IMR-90 (cell line): ENCODE measurements around the gene ADGRD2. TPM values are rescaled to one million over a fixed set of nuclear protein-coding genes. Genes with fewer than 3 reads are reported as not detected.

Experiments used
- ATAC-seq: fragments of 200-7000 bp; cut with Tn5 transposase; 2 replicates; pipeline ENCODE4 v1.9.1; 2020; ENCODE audit warnings: low read depth, mild to moderate bottlenecking, moderate library complexity
- BruUV-seq: library from RNA; stranded (reverse); fragments of 400-500 nt; replicated peaks from 2 replicates; lab custom pipeline; 2021; lab: Mats Ljungman, UMichigan
- CTCF ChIA-PET: fragments of 300-600 bp; formaldehyde crosslinking; extraction: SDS; loops from one replicate; lab custom pipeline; 2021; ENCODE audit warnings: antibody characterized with exemption; lab: Yijun Ruan, JAX
- POLR2A ChIA-PET: fragments of 300-600 bp; sonication (Branson Sonifier 250); formaldehyde crosslinking; loops from one replicate; lab custom pipeline; 2022; ENCODE audit warnings: antibody characterized with exemption; ENCODE audit not compliant: unreplicated experiment; lab: Charles Lee
- DNase-seq: peaks from one replicate; pipeline ENCODE4 v3.0.0; 2013
- H2AFZ ChIP-seq: replicated peaks from 2 replicates; pipeline ENCODE3; 2013; ENCODE audit warnings: low read length, mild to moderate bottlenecking; ENCODE audit not compliant: poor library complexity
- H2AK5ac ChIP-seq: 2 replicates; pipeline ENCODE4 v1.6.1; 2013; ENCODE audit warnings: low read depth, low read length, inconsistent platforms
- H2AK9ac ChIP-seq: replicated peaks from 2 replicates; pipeline ENCODE3; 2013; ENCODE audit warnings: mild to moderate bottlenecking, low read depth, low read length, moderate library complexity; ENCODE audit not compliant: poor library complexity
- H2BK120ac ChIP-seq: 2 replicates; pipeline ENCODE4 v1.6.1; 2013; ENCODE audit warnings: low read depth, low read length, inconsistent platforms
- H2BK15ac ChIP-seq: 3 replicates; pipeline ENCODE4 v1.6.1; 2013; ENCODE audit warnings: low read depth, low read length, inconsistent platforms
- H2BK20ac ChIP-seq: 2 replicates; pipeline ENCODE4 v1.6.1; 2013; ENCODE audit warnings: low read depth, mild to moderate bottlenecking, inconsistent platforms, low read length, moderate library complexity
- H2BK5ac ChIP-seq: 2 replicates; pipeline ENCODE4 v1.6.1; 2013; ENCODE audit warnings: mild to moderate bottlenecking, low read depth, low read length, inconsistent platforms; ENCODE audit not compliant: poor library complexity, severe bottlenecking
- H3K14ac ChIP-seq: replicated peaks from 2 replicates; pipeline ENCODE4 v1.6.1; 2013; ENCODE audit warnings: low read depth, low read length, inconsistent platforms
- H3K18ac ChIP-seq: 2 replicates; pipeline ENCODE4 v1.6.1; 2013; ENCODE audit warnings: low read depth, low read length, control low read depth
- H3K23ac ChIP-seq: 2 replicates; pipeline ENCODE4 v1.6.1; 2013; ENCODE audit warnings: low read depth, low read length, inconsistent platforms
- H3K27ac ChIP-seq: 2 replicates; pipeline ENCODE4 v1.5.1; 2013; ENCODE audit warnings: mild to moderate bottlenecking, control low read depth, low read length; ENCODE audit not compliant: insufficient read depth
- H3K27me3 ChIP-seq: 2 replicates; pipeline ENCODE4 v1.6.1; 2013; ENCODE audit warnings: low read length; ENCODE audit not compliant: control insufficient read depth, insufficient read depth
- H3K36me3 ChIP-seq: 2 replicates; pipeline ENCODE4 v1.6.1; 2013; ENCODE audit warnings: low read length, mixed read lengths; ENCODE audit not compliant: control insufficient read depth, insufficient read depth
- H3K4ac ChIP-seq: 2 replicates; pipeline ENCODE4 v1.6.1; 2013; ENCODE audit warnings: low read depth, low read length, inconsistent platforms
- H3K4me1 ChIP-seq: 2 replicates; pipeline ENCODE4 v1.6.1; 2013; ENCODE audit warnings: low read length, mixed read lengths; ENCODE audit not compliant: control insufficient read depth, insufficient read depth
- H3K4me2 ChIP-seq: 2 replicates; pipeline ENCODE4 v1.6.1; 2013; ENCODE audit warnings: low read depth, mild to moderate bottlenecking, control low read depth, low read length, moderate library complexity
- H3K4me3 ChIP-seq: 2 replicates; pipeline ENCODE4 v1.5.1; 2013; ENCODE audit warnings: low read depth, mild to moderate bottlenecking, control low read depth, low read length, moderate library complexity; ENCODE audit not compliant: insufficient read depth
- H3K56ac ChIP-seq: 2 replicates; pipeline ENCODE4 v1.6.1; 2013; ENCODE audit warnings: low read length, inconsistent platforms; ENCODE audit not compliant: insufficient read depth; ENCODE audit errors: extremely low read depth
- H3K79me1 ChIP-seq, 2 experiments: 2 replicates each; pipeline ENCODE4 v1.6.1; 2013; ENCODE audit warnings: low read length in 2 of 2, inconsistent platforms in 1 of 2, low read depth in 1 of 2
- H3K9ac ChIP-seq: 2 replicates; pipeline ENCODE4 v1.6.1; 2013; ENCODE audit warnings: low read depth, low read length, control low read depth
- H3K9me1 ChIP-seq: 2 replicates; pipeline ENCODE4 v1.6.1; 2013; ENCODE audit warnings: low read length, inconsistent platforms; ENCODE audit not compliant: insufficient read depth
- H3K9me3 ChIP-seq: 2 replicates; pipeline ENCODE4 v1.6.1; 2013; ENCODE audit warnings: low read length; ENCODE audit not compliant: control insufficient read depth, insufficient read depth
- H4K20me1 ChIP-seq: 2 replicates; pipeline ENCODE4 v1.6.1; 2013; ENCODE audit warnings: low read length, inconsistent platforms; ENCODE audit not compliant: insufficient read depth
- H4K5ac ChIP-seq: 2 replicates; pipeline ENCODE4 v1.6.1; 2013; ENCODE audit warnings: mild to moderate bottlenecking, low read depth, low read length, control low read depth
- H4K8ac ChIP-seq, 2 experiments: 2 replicates each; pipeline ENCODE4 v1.6.1; 2013; ENCODE audit warnings: low read depth in 2 of 2, low read length in 2 of 2, control low read depth in 1 of 2, inconsistent platforms in 1 of 2
- H4K91ac ChIP-seq: 2 replicates; pipeline ENCODE4 v1.6.1; 2013; ENCODE audit warnings: low read depth, low read length, inconsistent platforms; ENCODE audit not compliant: insufficient read depth
- BHLHE40 ChIP-seq: fragments of 150-350 bp; IDR thresholded peaks from 2 replicates; pipeline ENCODE4 v1.6.1; 2016; ENCODE audit warnings: mild to moderate bottlenecking, low read depth, low read length
- CHD1 ChIP-seq: IDR thresholded peaks from 2 replicates; pipeline ENCODE4 v1.6.1; 2012; ENCODE audit warnings: low read depth, low read length, improper control_type of control experiment
- MXI1 ChIP-seq: IDR thresholded peaks from 2 replicates; pipeline ENCODE4 v1.6.1; 2012; ENCODE audit warnings: low read depth, mild to moderate bottlenecking, low read length, moderate library complexity, borderline replicate concordance
- NFE2L2 ChIP-seq: fragments of 150-350 bp; IDR thresholded peaks from 2 replicates; pipeline ENCODE4 v1.6.1; 2016; ENCODE audit warnings: low read depth, mild to moderate bottlenecking, low read length
- POLR2A ChIP-seq: IDR thresholded peaks from 2 replicates; pipeline ENCODE4 v1.6.1; 2012; ENCODE audit warnings: mild to moderate bottlenecking, low read depth, low read length
- WGBS, 2 experiments: methylation state at CpG; one replicate each; pipeline versions ENCODE4 v1.1.5 to v1.1.7; 2013; ENCODE audit warnings: missing lambda C conversion rate in 2 of 2; ENCODE audit not compliant: insufficient read length in 1 of 2; ENCODE audit errors: extremely low coverage in 2 of 2; 5-methylcytosine and 5-hydroxymethylcytosine counted together
- dilution Hi-C: fragments of 300-500 bp; cut with HindIII; formaldehyde crosslinking; loops from one replicate; pipeline ENCODE4 v1.14.3; 2018; ENCODE audit warnings: low sequenced_read_pairs; ENCODE audit not compliant: unreplicated experiment
- in situ Hi-C: fragments of 300-500 bp; cut with MboI; formaldehyde crosslinking; loops from 3 replicates; pipeline ENCODE4 v1.14.3; 2019; ENCODE audit warnings: low sequenced_read_pairs, inconsistent platforms, mixed read lengths
- intact Hi-C: fragments of 100-400 bp; cut with micrococcal nuclease; formaldehyde crosslinking; loops from 2 replicates; pipeline ENCODE4 v1.10.0; 2022
- polyA plus RNA-seq, 3 experiments: library from polyadenylated mRNA; depleted of rRNA; stranded (reverse); fragments of >200 nt; gene quantifications; 2 replicates each; pipeline ENCODE4 v1.2.3, GENCODE V29; 2012; ENCODE audit warnings: low replicate concordance in 1 of 3
- total RNA-seq: library from RNA; depleted of rRNA; stranded (reverse); fragments of >200 nt; gene quantifications from 2 replicates; pipeline ENCODE4 v1.2.3, GENCODE V29; 2012

ADGRD2 gene
- total and polyA plus RNA-seq, 2 of the 4 experiments (the other 2 are of a cell fraction), result not detected

DNA sequence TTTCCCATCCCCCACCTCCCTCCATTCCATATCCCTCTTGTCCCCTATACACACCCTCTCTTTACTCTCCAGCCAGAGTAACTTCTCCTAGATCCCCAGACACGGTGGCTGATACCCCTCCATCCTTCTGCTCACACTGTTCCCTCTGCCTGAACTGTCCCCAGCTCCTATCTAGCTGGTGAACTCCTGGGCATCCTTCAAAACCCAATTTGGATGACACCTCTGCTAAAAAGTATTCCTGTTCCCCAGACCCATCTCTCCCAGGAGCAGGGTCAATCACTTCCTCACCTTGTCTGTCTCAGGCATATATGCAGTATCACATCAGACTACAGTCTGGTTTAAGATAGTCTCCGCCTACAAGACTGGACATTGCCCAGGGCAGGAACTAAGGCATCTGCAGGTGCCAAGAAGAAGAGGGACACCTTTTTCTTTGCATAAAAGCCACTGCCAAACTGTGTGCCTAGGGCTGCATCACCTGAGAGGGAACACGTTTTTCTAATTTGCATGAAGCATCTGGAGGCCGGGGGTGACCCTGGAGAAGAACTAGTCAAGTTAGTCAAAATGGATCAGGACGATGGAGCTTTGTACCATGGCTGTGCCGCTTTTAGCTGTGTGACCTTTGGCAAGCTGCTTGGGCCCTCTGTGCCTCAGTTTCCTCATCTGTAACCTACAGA, 29.8 kb downstream of the ADGRD2 start:
- Histone ChIP-seq H2BK20ac (no peak overlapping the region), H2BK120ac (no peak overlapping the region), H3K14ac (no peak overlapping the region), H3K36me3 (no peaks in the 10 kb centered on the region), H3K9ac (no peak overlapping the region), H2BK5ac (no peak overlapping the region), H4K5ac (no peak overlapping the region), H4K8ac (no peak overlapping the region), H3K4me2 (no peak overlapping the region), H3K18ac (no peak overlapping the region), H3K9me3 (no peaks in the 10 kb centered on the region), H3K4me3 (no peak overlapping the region), H3K23ac (no peak overlapping the region; the same call in 1 of the 2 replicates), H3K56ac (no peak overlapping the region), H3K27me3 (peaks cover 74% of the 10 kb centered on the region), H4K20me1 (no peaks in the 10 kb centered on the region), H3K9me1 (0 out of 2 replicates have a peak, but pooled peaks cover 3% of the 10 kb centered on the region), H2AK9ac (no peak overlapping the region), H2AFZ (no peak overlapping the region), H4K91ac (no peak overlapping the region), H2AK5ac (no peak overlapping the region), H3K4ac (no peak overlapping the region), H2BK15ac (no peak overlapping the region), H3K4me1 (no peaks in the 10 kb centered on the region), H3K79me1 (no peaks in the 10 kb centered on the region), H3K27ac (no peak overlapping the region)
- dilution Hi-C loops, result no loop called here
- in situ Hi-C loops, result no loop called here
- ChIA-PET POLR2A (no interaction called here), CTCF (no interaction called here)
- no TSS peak for BruUV-seq
- 60% methylated on average over 5 of the region's 6 CpGs; no CpG with 5 or more reads in 1 of the 2 experiments for WGBS, 2 experiments
- intact Hi-C loops, result no loop called here
- no peak for TF ChIP-seq POLR2A
- TF ChIP-seq BHLHE40, result no peak
- no peak for TF ChIP-seq NFE2L2
- TF ChIP-seq MXI1, result no peak
- no peak for TF ChIP-seq CHD1
- no peak for ATAC-seq
- DNase-seq, result no peak
